Effector memory CD4-positive, alpha-beta T cell (primary cell): Measurements from ENCODE around the gene NKAIN1.
"Not testable (repeated sequence)": the region's sequence is repeated elsewhere in the genome, so short reads cannot be mapped to it uniquely, and the experiment has no call there.

Experiments used
- DNase-seq, 3 donors: peaks; one replicate each; pipeline ENCODE4 v3.0.0-alpha.2; 2020
- H3K27ac ChIP-seq: 2 replicates; pipeline ENCODE4 v1.7.0; 2013; ENCODE audit warnings: mild to moderate bottlenecking, low read length, moderate library complexity; ENCODE audit not compliant: insufficient read depth, poor library complexity, severe bottlenecking
- H3K27me3 ChIP-seq: replicated peaks from 2 replicates; pipeline ENCODE4 v1.7.0; 2013; ENCODE audit warnings: mild to moderate bottlenecking, low read length; ENCODE audit not compliant: insufficient read depth, control insufficient read depth, poor library complexity, severe bottlenecking
- H3K36me3 ChIP-seq: 2 replicates; pipeline ENCODE4 v1.7.0; 2013; ENCODE audit warnings: mild to moderate bottlenecking, low read length, moderate library complexity; ENCODE audit not compliant: control insufficient read depth, insufficient read depth
- H3K4me1 ChIP-seq: 2 replicates; pipeline ENCODE4 v1.7.0; 2013; ENCODE audit warnings: low read length, mild to moderate bottlenecking; ENCODE audit not compliant: control insufficient read depth, insufficient read depth, poor library complexity, severe bottlenecking
- H3K4me3 ChIP-seq: 2 replicates; pipeline ENCODE4 v1.7.0; 2013; ENCODE audit warnings: low read length, low read depth, mild to moderate bottlenecking; ENCODE audit not compliant: insufficient read depth, poor library complexity, severe bottlenecking
- H3K9me3 ChIP-seq: 2 replicates; pipeline ENCODE4 v1.7.0; 2013; ENCODE audit warnings: mild to moderate bottlenecking, low read length, moderate library complexity; ENCODE audit not compliant: control insufficient read depth

Gene NKAIN1

GRCh38 chr1:31148409-31148808, 91.3 kb downstream of the NKAIN1 start:
- Histone ChIP-seq H3K27me3 (no peaks in the 10 kb centered on the region), H3K9me3 (no peaks in the 10 kb centered on the region), H3K27ac (no peak overlapping the region), H3K4me1 (no peaks in the 10 kb centered on the region), H3K36me3 (no peaks in the 10 kb centered on the region), H3K4me3 (no peak overlapping the region)
- DNase-seq: no peak

- Histone ChIP-seq H3K36me3 (no peaks in the 10 kb centered on the region), H3K4me3 (no peak overlapping the region), H3K27me3 (no peaks in the 10 kb centered on the region), H3K4me1 (no peaks in the 10 kb centered on the region), H3K9me3 (no peaks in the 10 kb centered on the region), H3K27ac (no peak overlapping the region)
- no peak for DNase-seq
Measured at GRCh38 chr1:31145648-31146047, 94.0 kb downstream of the NKAIN1 start.

GRCh38 chr1:31144442-31144841, 95.2 kb downstream of the NKAIN1 start:
- H3K36me3 ChIP-seq: no peaks in the 10 kb centered on the region
- no peaks in the 10 kb centered on the region for H3K9me3 ChIP-seq
- H3K4me1 ChIP-seq: no peaks in the 10 kb centered on the region
- H3K27ac ChIP-seq: no peak overlapping the region
- DNase-seq: no peak
- no peaks in the 10 kb centered on the region for H3K27me3 ChIP-seq
- no peak overlapping the region for H3K4me3 ChIP-seq

DNA sequence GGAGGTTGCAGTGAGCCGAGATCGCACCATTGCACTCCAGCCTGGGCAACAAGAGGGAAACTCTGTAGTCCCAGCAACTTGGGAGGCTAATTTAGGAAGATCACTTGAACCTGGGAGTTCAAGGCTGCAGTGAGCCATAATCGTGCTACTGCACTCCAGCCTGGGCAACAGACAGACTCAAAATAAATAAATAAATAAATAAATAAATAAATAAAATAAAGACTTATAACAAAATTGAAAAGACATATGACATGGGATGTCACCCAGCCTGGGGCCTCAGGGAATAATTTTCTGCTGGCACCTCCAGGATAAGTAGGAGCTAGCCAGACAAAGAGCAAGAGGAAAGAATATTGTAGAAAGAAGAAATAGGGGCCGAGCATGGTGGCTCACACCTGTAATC, 96.2 kb downstream of the NKAIN1 start:
- Histone ChIP-seq H3K36me3 (no peaks in the 10 kb centered on the region), H3K27me3 (no peaks in the 10 kb centered on the region), H3K27ac (no peak overlapping the region), H3K4me1 (no peaks in the 10 kb centered on the region), H3K4me3 (no peak overlapping the region), H3K9me3 (no peaks in the 10 kb centered on the region)
- DNase-seq: no peak

- Histone ChIP-seq H3K4me1 (no peaks in the 10 kb centered on the region), H3K36me3 (no peaks in the 10 kb centered on the region), H3K9me3 (no peaks in the 10 kb centered on the region), H3K27ac (no peak overlapping the region), H3K4me3 (no peak overlapping the region), H3K27me3 (no peaks in the 10 kb centered on the region)
- DNase-seq: no peak
Measured at GRCh38 chr1:31142406-31142805, 97.3 kb downstream of the NKAIN1 start.

- H3K9me3 ChIP-seq: no peaks in the 10 kb centered on the region
- no peak overlapping the region for H3K4me3 ChIP-seq
- no peaks in the 10 kb centered on the region for H3K4me1 ChIP-seq
- H3K27me3 ChIP-seq: no peaks in the 10 kb centered on the region
- no peak overlapping the region for H3K27ac ChIP-seq
- DNase-seq: no peak
- H3K36me3 ChIP-seq: no peaks in the 10 kb centered on the region
Measured at GRCh38 chr1:31140299-31140698, 99.4 kb downstream of the NKAIN1 start.

GRCh38 chr1:31138797-31139521, 100.7 kb downstream of the NKAIN1 start:
- not testable (repeated sequence) for H3K4me1 ChIP-seq, H3K27me3 ChIP-seq, H3K27ac ChIP-seq, H3K9me3 ChIP-seq, H3K4me3 ChIP-seq, H3K36me3 ChIP-seq, DNase-seq

- H3K4me1 ChIP-seq, H3K9me3 ChIP-seq, H3K36me3 ChIP-seq, H3K4me3 ChIP-seq, DNase-seq, H3K27ac ChIP-seq, H3K27me3 ChIP-seq: not testable (repeated sequence)
Measured at GRCh38 chr1:31137873-31138272, 101.8 kb downstream of the NKAIN1 start.

- Histone ChIP-seq H3K27ac (no peak overlapping the region), H3K27me3 (no peaks in the 10 kb centered on the region), H3K4me3 (no peak overlapping the region), H3K4me1 (no peaks in the 10 kb centered on the region), H3K36me3 (no peaks in the 10 kb centered on the region), H3K9me3 (no peaks in the 10 kb centered on the region)
- DNase-seq: no peak
Measured at GRCh38 chr1:31135973-31136600, 103.6 kb downstream of the NKAIN1 start.

DNA sequence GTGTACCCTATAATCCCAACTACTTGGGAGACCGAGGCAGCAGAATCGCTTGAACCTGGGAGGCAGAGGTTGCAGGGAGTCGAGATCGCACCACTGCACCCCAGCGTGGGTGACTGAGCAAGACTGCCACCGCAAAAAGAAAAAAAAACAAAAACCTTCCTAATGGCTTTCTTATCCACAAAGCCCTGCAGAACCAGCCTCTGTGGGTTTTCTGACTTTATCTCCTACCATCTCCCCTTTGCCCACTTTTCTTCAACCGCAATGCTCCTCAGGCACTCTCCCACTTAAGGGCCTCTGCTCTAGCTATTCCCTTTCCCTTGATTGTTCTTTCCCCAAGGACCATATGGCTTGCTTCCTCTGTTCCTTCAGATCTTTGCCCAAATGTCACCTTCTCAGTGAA, 106.3 kb downstream of the NKAIN1 start:
- Histone ChIP-seq H3K27me3 (no peaks in the 10 kb centered on the region), H3K4me3 (no peak overlapping the region), H3K9me3 (no peaks in the 10 kb centered on the region), H3K27ac (no peak overlapping the region), H3K4me1 (no peaks in the 10 kb centered on the region), H3K36me3 (no peaks in the 10 kb centered on the region)
- no peak for DNase-seq
